HepG2 (cell line): ENCODE data around the gene GCDH. TPM values are rescaled to one million over a fixed set of nuclear protein-coding genes. Genes with fewer than 3 reads are reported as not detected.

ENCODE experiments used
- AKNA ChIP-seq: sonication (generic); formaldehyde crosslinking; IDR thresholded peaks from 2 replicates; pipeline ENCODE4 v1.4.0; 2020; ENCODE audit warnings: missing genetic modification reagents, borderline replicate concordance
- BRD4 ChIP-seq: sonication (generic); formaldehyde crosslinking; IDR thresholded peaks from 2 replicates; pipeline ENCODE4 v1.4.0; 2020; ENCODE audit warnings: missing genetic modification reagents
- GLMP ChIP-seq: sonication (generic); formaldehyde crosslinking; IDR thresholded peaks from 2 replicates; pipeline ENCODE4 v1.9.0; 2021; ENCODE audit warnings: missing genetic modification reagents, mild to moderate bottlenecking, borderline replicate concordance
- GTF2F1 ChIP-seq: fragments of 150-350 bp; IDR thresholded peaks from 2 replicates; pipeline ENCODE4 v1.6.1; 2014; ENCODE audit warnings: low read length
- HCFC1 ChIP-seq: fragments of 150-350 bp; IDR thresholded peaks from 2 replicates; pipeline ENCODE4 v1.6.1; 2014; ENCODE audit warnings: low read depth, low read length
- MIER3 ChIP-seq: IDR thresholded peaks from 2 replicates; pipeline ENCODE4 v1.6.1; 2016; ENCODE audit warnings: missing compliant biosample characterization, borderline replicate concordance
- POLR2AphosphoS5 ChIP-seq: IDR thresholded peaks from 2 replicates; pipeline ENCODE4 v1.6.1; 2012; ENCODE audit warnings: low read depth, low read length
- RAD21 ChIP-seq: fragments of 450-650 bp; formaldehyde crosslinking; IDR thresholded peaks from 2 replicates; pipeline ENCODE4 v1.5.0; 2020; ENCODE audit warnings: mild to moderate bottlenecking
- SUZ12 ChIP-seq: fragments of 150-350 bp; IDR thresholded peaks from 2 replicates; pipeline ENCODE4 v1.6.1; 2014; ENCODE audit warnings: low read depth, low read length
- WIZ ChIP-seq: sonication (generic); formaldehyde crosslinking; IDR thresholded peaks from 2 replicates; pipeline ENCODE4 v1.5.1; 2020; ENCODE audit warnings: mild to moderate bottlenecking, missing genetic modification reagents
- ZKSCAN8 ChIP-seq: IDR thresholded peaks from 2 replicates; pipeline ENCODE4 v1.6.1; 2016; ENCODE audit warnings: borderline replicate concordance, missing genetic modification reagents, missing compliant biosample characterization
- ZMAT5 ChIP-seq: sonication (generic); formaldehyde crosslinking; IDR thresholded peaks from 2 replicates; pipeline ENCODE4 v1.5.0; 2020; ENCODE audit warnings: mild to moderate bottlenecking, low read depth, missing genetic modification reagents, borderline replicate concordance
- ZNF256 ChIP-seq: sonication (generic); formaldehyde crosslinking; conservative IDR thresholded peaks from 2 replicates; pipeline ENCODE4 v1.4.0; 2020; ENCODE audit warnings: missing genetic modification reagents
- ZNF281 ChIP-seq: sonication (generic); formaldehyde crosslinking; IDR thresholded peaks from 2 replicates; pipeline ENCODE4 v1.4.0; 2020; ENCODE audit warnings: missing genetic modification reagents, borderline replicate concordance
- ZNF33A ChIP-seq: sonication (generic); formaldehyde crosslinking; IDR thresholded peaks from 2 replicates; pipeline ENCODE4 v1.5.1; 2020; ENCODE audit warnings: missing genetic modification reagents, mild to moderate bottlenecking, moderate library complexity, borderline replicate concordance
- ZNF616 ChIP-seq: sonication (generic); formaldehyde crosslinking; IDR thresholded peaks from 2 replicates; pipeline ENCODE4 v1.5.0; 2020; ENCODE audit warnings: low read depth, mild to moderate bottlenecking, missing genetic modification reagents
- ZNF704 ChIP-seq: sonication (generic); formaldehyde crosslinking; IDR thresholded peaks from 2 replicates; pipeline ENCODE4 v1.8.1; 2023; ENCODE audit warnings: mild to moderate bottlenecking, inconsistent platforms, moderate library complexity, missing genetic modification reagents, borderline replicate concordance
- ZNF749 ChIP-seq: sonication (generic); formaldehyde crosslinking; IDR thresholded peaks from 2 replicates; pipeline ENCODE4 v1.8.0; 2022; ENCODE audit warnings: mild to moderate bottlenecking, missing genetic modification reagents, moderate library complexity, borderline replicate concordance
- polyA plus RNA-seq, 8 experiments: library from polyadenylated mRNA; depleted of rRNA in 3 of 8; stranded (reverse) in 7 of 8; unstranded in 1 of 8; fragments of >200 nt; fragmentation: Illumina TruSeq in 4 of 8; extraction: Trizol in 4 of 8; gene quantifications; 2 replicates each; pipeline versions ENCODE4 v1.2.1 to v1.2.3, GENCODE V29; 2011 to 2016; ENCODE audit warnings: low read depth in 4 of 8, missing spikeins in 1 of 8, mixed read lengths in 1 of 8; ENCODE audit not compliant: insufficient read depth in 1 of 8
- total RNA-seq, 5 experiments: library from RNA; depleted of rRNA; stranded (reverse); fragments of >200 nt; fragmentation: Illumina TruSeq; extraction: Trizol; gene quantifications; 2 replicates each; pipeline ENCODE4 v1.2.3, GENCODE V29; 2016; ENCODE audit warnings: low read depth in 1 of 5

The GCDH gene
- total and polyA plus RNA-seq, 2 of the 13 experiments (the other 11 are each of a cell fraction or from before 2014, with no cell fraction given), result 15.1 to 38.0 TPM

- peak; percentile 68; the same call in 1 of the 2 replicates for TF ChIP-seq HCFC1
- TF ChIP-seq GTF2F1, result 0 out of 2 replicates have a peak, but pooled peaks have one; percentile 63
- 0 out of 2 replicates have a peak, but pooled peaks have one; percentile 19 for TF ChIP-seq AKNA (CRISPR knock-in tag)
- TF ChIP-seq SUZ12, result no peak
- 0 out of 2 replicates have a peak, but pooled peaks have one; percentile 19 for TF ChIP-seq ZNF704
- TF ChIP-seq POLR2AphosphoS5, result peak; percentile 64
- TF ChIP-seq GLMP (CRISPR knock-in tag), result no peak
- no peak for TF ChIP-seq ZNF749
- TF ChIP-seq BRD4, result peak; percentile 94
- TF ChIP-seq ZNF256 (CRISPR knock-in tag), result peak; percentile 65; the same call in 1 of the 2 replicates
- no peak for TF ChIP-seq ZNF616
- peak; percentile 74; the same call in 1 of the 2 replicates for TF ChIP-seq MIER3 (CRISPR knock-in tag)
- TF ChIP-seq WIZ (CRISPR knock-in tag), result no peak
- peak; percentile 61 for TF ChIP-seq RAD21 (CRISPR knock-in tag)
- no peak for TF ChIP-seq ZMAT5 (CRISPR knock-in tag)
- TF ChIP-seq ZKSCAN8 (CRISPR knock-in tag), result peak; percentile 40; the same call in 1 of the 2 replicates
- TF ChIP-seq ZNF33A, result peak; percentile 61; the same call in 1 of the 2 replicates
- peak; percentile 59 for TF ChIP-seq ZNF281 (CRISPR knock-in tag)
Measured at GRCh38 chr19:12945479-12946091, 54.6 kb downstream of the GCDH start, which contains the start of gene RAD23A (continued).
